Germinal center (tissue), 1 donor: ENCODE results near the gene ADNP.

ENCODE experiments used
- DNase-seq: peaks from one replicate; pipeline ENCODE4 v3.0.0; 2012; ENCODE audit warnings: mixed read lengths, low spot score

Gene ADNP

GRCh38 chr20:50848846-50849673 lies 82.2 kb downstream of the ADNP start:
- peak; percentile 43 for DNase-seq

GRCh38 chr20:50848341-50848808 lies 82.9 kb downstream of the ADNP start:
- DNase-seq = peak; percentile 21

GRCh38 chr20:50845566-50846215 lies 85.5 kb downstream of the ADNP start:
- no peak for DNase-seq

- no peak for DNase-seq
These were observed 86.7 kb downstream of the ADNP start for GRCh38 chr20:50844430-50845100.

- DNase-seq = peak; percentile 21
These were observed 87.6 kb downstream of the ADNP start for GRCh38 chr20:50843331-50844276.

GRCh38 chr20:50842821-50843220 lies 88.4 kb downstream of the ADNP start:
- no peak for DNase-seq
